Stimulated activated CD4-positive, alpha-beta T cell treated with anti-CD3 and anti-CD28 coated beads, Interleukin-1b, Interleukin-23, amount 100 ng/mL, for 48 hours (primary cell): ENCODE data around the gene COL16A1.
"Not testable (repeated sequence)": the region's sequence is repeated elsewhere in the genome, so short reads cannot be mapped to it uniquely, and the experiment has no call there.

ENCODE experiments used
- DNase-seq: peaks from one replicate; pipeline ENCODE4 v3.0.0-alpha.2; 2020

The COL16A1 gene

GRCh38 chr1:31732751-31733289 is 29.0 kb upstream of the COL16A1 start:
- DNase-seq: no peak

- no peak for DNase-seq
Measured at GRCh38 chr1:31732343-31732742, 28.5 kb upstream of the COL16A1 start.

- no peak for DNase-seq
Measured at GRCh38 chr1:31731049-31731565, 27.3 kb upstream of the COL16A1 start.

GRCh38 chr1:31730336-31731048 is 26.7 kb upstream of the COL16A1 start:
- no peak for DNase-seq

GRCh38 chr1:31727849-31728248 is 24.0 kb upstream of the COL16A1 start:
- no peak for DNase-seq

GRCh38 chr1:31727195-31727594 is 23.4 kb upstream of the COL16A1 start:
- DNase-seq: no peak

GRCh38 chr1:31726715-31727114 is 22.9 kb upstream of the COL16A1 start:
- DNase-seq: no peak

GRCh38 chr1:31725777-31726535 is 22.1 kb upstream of the COL16A1 start:
- DNase-seq: no peak

GRCh38 chr1:31725134-31725533 is 21.3 kb upstream of the COL16A1 start:
- DNase-seq: no peak

GRCh38 chr1:31723828-31724359 is 20.1 kb upstream of the COL16A1 start:
- peak; percentile 39 for DNase-seq

- no peak for DNase-seq
Measured at GRCh38 chr1:31718327-31718897, 14.6 kb upstream of the COL16A1 start.

- DNase-seq: no peak
Measured at GRCh38 chr1:31717341-31717740, 13.5 kb upstream of the COL16A1 start.

- no peak for DNase-seq
Measured at GRCh38 chr1:31715873-31716220, 12.0 kb upstream of the COL16A1 start.

GRCh38 chr1:31715087-31715872 is 11.5 kb upstream of the COL16A1 start:
- peak; percentile 31 for DNase-seq

- peak; percentile 12 for DNase-seq
Measured at GRCh38 chr1:31714442-31715086, 10.7 kb upstream of the COL16A1 start.

- DNase-seq: no peak
Measured at GRCh38 chr1:31712630-31713029, 8.8 kb upstream of the COL16A1 start.

- no peak for DNase-seq
Measured at GRCh38 chr1:31712068-31712467, 8.3 kb upstream of the COL16A1 start.

GRCh38 chr1:31708324-31708723 is 4.5 kb upstream of the COL16A1 start:
- no peak for DNase-seq

GRCh38 chr1:31707711-31708110 is 3.9 kb upstream of the COL16A1 start:
- DNase-seq: no peak

GRCh38 chr1:31707059-31707600 is 3.3 kb upstream of the COL16A1 start:
- not testable (repeated sequence) for DNase-seq

- DNase-seq: no peak
Measured at GRCh38 chr1:31706384-31707058, 2.7 kb upstream of the COL16A1 start.
